Thyroid gland (tissue), 4 donors: ENCODE measurements around the gene YIPF1.

Experiments
- CTCF ChIP-seq, 6 experiments: fragments of 200-600 bp in 3 of 6; fragments of 450-650 bp in 3 of 6; sonication (generic) in 3 of 6; IDR thresholded peaks; one replicate each; pipeline ENCODE4 v1.5.1; 2016 to 2019; ENCODE audit warnings: antibody characterized with exemption in 6 of 6, mild to moderate bottlenecking in 2 of 6, inconsistent platforms in 1 of 6, moderate library complexity in 1 of 6
- POLR2A ChIP-seq, 2 donors: fragments of 450-650 bp; IDR thresholded peaks; one replicate each; pipeline ENCODE4 v1.6.1; 2017; ENCODE audit warnings: antibody characterized with exemption in 2 of 2, mild to moderate bottlenecking in 2 of 2, moderate library complexity in 1 of 2

- TF ChIP-seq CTCF (IDR thresholded peaks at IDR 0.05) (no peak), POLR2A (IDR thresholded peaks at IDR 0.05) (no peak)
These were observed 46.8 kb upstream of the YIPF1 start for GRCh38 chr1:53936430-53936829.
